MM.1S (cell line): ENCODE measurements around the gene SMYD5.
"Not testable (repeated sequence)": the region's sequence is repeated elsewhere in the genome, so short reads cannot be mapped to it uniquely, and the experiment has no call there.

Source experiments
- DNase-seq: peaks from one replicate; pipeline ENCODE4 v3.0.0-alpha.2; 2015
- H2AFZ ChIP-seq: fragments of 300-600 bp; sonication (generic); 2 replicates; pipeline ENCODE4 v1.6.0; 2016; ENCODE audit warnings: antibody characterized with exemption, low read length
- H3F3A ChIP-seq: fragments of 300-600 bp; sonication (generic); 2 replicates; pipeline ENCODE4 v1.6.1; 2016; ENCODE audit warnings: mild to moderate bottlenecking, antibody characterized with exemption, low read length, moderate library complexity, mixed read lengths; ENCODE audit not compliant: insufficient read depth
- H3K27ac ChIP-seq: fragments of 300-600 bp; sonication (generic); 2 replicates; pipeline ENCODE4 v1.5.1; 2016; ENCODE audit warnings: mild to moderate bottlenecking, low read length
- H3K27me3 ChIP-seq: fragments of 300-600 bp; sonication (generic); replicated peaks from 2 replicates; pipeline ENCODE4 v1.6.0; 2016; ENCODE audit warnings: low read length; ENCODE audit not compliant: insufficient read depth
- H3K36me3 ChIP-seq: fragments of 300-600 bp; sonication (generic); replicated peaks from 2 replicates; pipeline ENCODE4 v1.6.1; 2016; ENCODE audit warnings: mild to moderate bottlenecking, low read length, mixed read lengths; ENCODE audit not compliant: insufficient read depth
- H3K4me1 ChIP-seq: fragments of 300-600 bp; sonication (generic); 2 replicates; pipeline ENCODE4 v1.6.1; 2016; ENCODE audit warnings: low read length, mixed read lengths
- H3K4me2 ChIP-seq: fragments of 300-600 bp; sonication (generic); 2 replicates; pipeline ENCODE4 v1.6.0; 2016; ENCODE audit warnings: low read depth, low read length
- H3K4me3 ChIP-seq: fragments of 300-600 bp; sonication (generic); 2 replicates; pipeline ENCODE4 v1.5.1; 2016; ENCODE audit warnings: low read length, mixed read lengths
- H3K79me2 ChIP-seq: fragments of 300-600 bp; sonication (generic); 2 replicates; pipeline ENCODE4 v1.6.1; 2016; ENCODE audit warnings: mixed run types, low read length, mixed read lengths
- H3K9ac ChIP-seq: fragments of 300-600 bp; sonication (generic); 2 replicates; pipeline ENCODE4 v1.6.1; 2016; ENCODE audit warnings: low read length, mixed read lengths
- H3K9me2 ChIP-seq: fragments of 300-600 bp; sonication (generic); replicated peaks from 2 replicates; pipeline ENCODE4 v1.6.1; 2016; ENCODE audit warnings: mild to moderate bottlenecking, low read length, mixed read lengths; ENCODE audit not compliant: insufficient read depth
- H3K9me3 ChIP-seq: fragments of 300-600 bp; sonication (generic); replicated peaks from 2 replicates; pipeline ENCODE4 v1.6.1; 2016; ENCODE audit warnings: mild to moderate bottlenecking, low read length, mixed read lengths; ENCODE audit not compliant: insufficient read depth
- H4K20me1 ChIP-seq: fragments of 300-600 bp; sonication (generic); 2 replicates; pipeline ENCODE4 v1.6.1; 2016; ENCODE audit warnings: mild to moderate bottlenecking, low read length, moderate library complexity, mixed read lengths; ENCODE audit not compliant: insufficient read depth
- EZH2 ChIP-seq: fragments of 300-600 bp; sonication (generic); optimal IDR thresholded peaks from 2 replicates; pipeline ENCODE3; 2017; ENCODE audit warnings: low read depth, mild to moderate bottlenecking, antibody characterized with exemption, low read length, mixed read lengths
- EZH2phosphoT487 ChIP-seq: fragments of 300-600 bp; sonication (generic); IDR thresholded peaks from 2 replicates; pipeline ENCODE4 v1.6.1; 2018; ENCODE audit warnings: antibody characterized with exemption, low read length
- TF ChIP-seq, protein P1 (sequence below): fragments of 300-600 bp; sonication (generic); IDR thresholded peaks from 2 replicates; pipeline ENCODE4 v1.5.1; 2016; ENCODE audit warnings: antibody characterized with exemption, low read length, mixed read lengths

The SMYD5 gene

GRCh38 chr2:73187549-73187948, 26.5 kb upstream of the SMYD5 start:
- no peaks in the 10 kb centered on the region for H3K79me2 ChIP-seq
- no peaks in the 10 kb centered on the region for H3K4me1 ChIP-seq
- no peaks in the 10 kb centered on the region for H3K36me3 ChIP-seq
- no peaks in the 10 kb centered on the region for H3K27me3 ChIP-seq
- H3K9me3 ChIP-seq: no peaks in the 10 kb centered on the region
- H2AFZ ChIP-seq: no peak overlapping the region
- H3K4me2 ChIP-seq: no peak overlapping the region
- H3K9me2 ChIP-seq: no peaks in the 10 kb centered on the region
- no peak overlapping the region for H3K27ac ChIP-seq
- H3K9ac ChIP-seq: no peak overlapping the region
- TF ChIP-seq EZH2 (no peak), EZH2phosphoT487 (no peak)
- TF ChIP-seq, protein P1, sequence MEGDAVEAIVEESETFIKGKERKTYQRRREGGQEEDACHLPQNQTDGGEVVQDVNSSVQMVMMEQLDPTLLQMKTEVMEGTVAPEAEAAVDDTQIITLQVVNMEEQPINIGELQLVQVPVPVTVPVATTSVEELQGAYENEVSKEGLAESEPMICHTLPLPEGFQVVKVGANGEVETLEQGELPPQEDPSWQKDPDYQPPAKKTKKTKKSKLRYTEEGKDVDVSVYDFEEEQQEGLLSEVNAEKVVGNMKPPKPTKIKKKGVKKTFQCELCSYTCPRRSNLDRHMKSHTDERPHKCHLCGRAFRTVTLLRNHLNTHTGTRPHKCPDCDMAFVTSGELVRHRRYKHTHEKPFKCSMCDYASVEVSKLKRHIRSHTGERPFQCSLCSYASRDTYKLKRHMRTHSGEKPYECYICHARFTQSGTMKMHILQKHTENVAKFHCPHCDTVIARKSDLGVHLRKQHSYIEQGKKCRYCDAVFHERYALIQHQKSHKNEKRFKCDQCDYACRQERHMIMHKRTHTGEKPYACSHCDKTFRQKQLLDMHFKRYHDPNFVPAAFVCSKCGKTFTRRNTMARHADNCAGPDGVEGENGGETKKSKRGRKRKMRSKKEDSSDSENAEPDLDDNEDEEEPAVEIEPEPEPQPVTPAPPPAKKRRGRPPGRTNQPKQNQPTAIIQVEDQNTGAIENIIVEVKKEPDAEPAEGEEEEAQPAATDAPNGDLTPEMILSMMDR: no peak
- H4K20me1 ChIP-seq: no peaks in the 10 kb centered on the region
- no peak for DNase-seq
- no peaks in the 10 kb centered on the region for H3F3A ChIP-seq
- H3K4me3 ChIP-seq: no peak overlapping the region

- Histone ChIP-seq H4K20me1 (no peaks in the 10 kb centered on the region), H3K36me3 (no peaks in the 10 kb centered on the region), H3K9ac (no peak overlapping the region), H3F3A (no peaks in the 10 kb centered on the region), H3K9me3 (no peaks in the 10 kb centered on the region), H3K4me2 (no peak overlapping the region), H3K79me2 (no peaks in the 10 kb centered on the region), H3K4me1 (no peaks in the 10 kb centered on the region), H3K27me3 (no peaks in the 10 kb centered on the region), H3K27ac (no peak overlapping the region), H3K9me2 (no peaks in the 10 kb centered on the region), H3K4me3 (no peak overlapping the region), H2AFZ (no peak overlapping the region)
- DNase-seq: no peak
- TF ChIP-seq, protein P1: no peak
- TF ChIP-seq EZH2 (no peak), EZH2phosphoT487 (no peak)
Observed at GRCh38 chr2:73197579-73197978, 16.5 kb upstream of the SMYD5 start.

DNA sequence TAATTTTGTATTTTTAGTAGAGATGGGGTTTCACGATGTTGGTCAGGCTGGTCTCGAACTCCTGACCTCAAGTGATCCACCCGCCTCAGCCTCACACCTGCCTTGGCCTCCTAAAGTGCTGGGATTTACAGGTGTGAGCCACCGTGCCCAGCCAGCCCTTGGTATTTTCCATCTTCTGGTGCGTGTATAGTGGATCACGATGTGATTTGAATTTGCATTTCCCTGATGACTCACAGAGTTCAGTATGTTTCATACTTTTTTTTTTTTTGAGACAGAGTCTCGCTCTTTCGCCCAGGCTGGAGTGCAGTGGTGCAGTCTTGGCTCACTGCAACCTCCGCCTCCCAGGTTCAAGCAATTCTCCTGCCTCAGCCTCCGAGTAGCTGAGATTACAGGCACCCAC, 13.8 kb upstream of the SMYD5 start:
- H3K9me3 ChIP-seq, H3K79me2 ChIP-seq, H3K27ac ChIP-seq, H2AFZ ChIP-seq, DNase-seq, H3K9ac ChIP-seq, H3K4me2 ChIP-seq, H3K4me3 ChIP-seq, H3F3A ChIP-seq, H3K9me2 ChIP-seq, H3K27me3 ChIP-seq, H3K4me1 ChIP-seq, H4K20me1 ChIP-seq, H3K36me3 ChIP-seq: not testable (repeated sequence)

GRCh38 chr2:73202156-73203054, 11.6 kb upstream of the SMYD5 start, which contains the start of gene NOTO:
Gene NOTO (plus strand): TSS chr2:73202574. CDS start chr2:73202667, 93 bp downstream.
- H3K4me2 ChIP-seq: no peak within 1 kb of the TSS
- no peak for TF ChIP-seq EZH2phosphoT487
- TF ChIP-seq, protein P1: no peak
- TF ChIP-seq EZH2: no peak
- H3K4me3 ChIP-seq: no peak within 1 kb of the TSS
- H3K4me1 ChIP-seq: no peaks in the 10 kb centered on the region
- no peaks in the 10 kb centered on the region for H3K9me2 ChIP-seq
- no peaks in the 10 kb centered on the region for H3K79me2 ChIP-seq
- no peak within 1 kb of the TSS for H3K27ac ChIP-seq
- no peaks in the 10 kb centered on the region for H3F3A ChIP-seq
- H4K20me1 ChIP-seq: no peaks in the 10 kb centered on the region
- H3K36me3 ChIP-seq: no peaks in the 10 kb centered on the region
- no peak for DNase-seq
- H3K27me3 ChIP-seq: peaks cover 2% of the 10 kb centered on the region; the same call in 1 of the 2 replicates
- no peaks in the 10 kb centered on the region for H3K9me3 ChIP-seq
- no peak within 1 kb of the TSS for H2AFZ ChIP-seq
- no peak within 1 kb of the TSS for H3K9ac ChIP-seq
